ENCODE results near the gene ECE1.

Gene ECE1

DNA sequence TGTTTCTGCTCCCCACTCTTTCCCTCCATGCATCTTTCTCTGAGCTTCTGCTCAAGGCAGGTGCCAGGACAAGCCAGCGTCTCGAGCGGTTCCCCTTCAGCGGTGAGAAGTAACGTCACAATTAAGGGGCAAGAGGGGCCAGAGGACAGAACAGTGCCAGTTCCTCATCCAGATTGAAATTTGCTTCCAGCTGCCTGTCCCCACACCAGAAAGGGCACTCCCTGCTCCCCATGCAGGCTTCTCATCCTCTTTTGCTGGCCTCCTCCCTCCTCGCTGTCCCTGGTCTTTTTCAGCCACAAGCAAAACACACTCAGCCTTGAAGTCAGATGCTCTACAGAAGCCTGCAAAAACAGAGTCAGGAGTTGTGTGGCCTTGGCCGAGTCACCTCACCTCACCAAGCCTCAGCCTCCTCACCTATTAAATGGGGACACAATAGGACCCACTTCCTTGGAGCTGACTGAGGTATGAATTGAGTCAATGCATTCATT, 35.0 kb upstream of the ECE1 start:
- DNase-seq, result no peak

DNA sequence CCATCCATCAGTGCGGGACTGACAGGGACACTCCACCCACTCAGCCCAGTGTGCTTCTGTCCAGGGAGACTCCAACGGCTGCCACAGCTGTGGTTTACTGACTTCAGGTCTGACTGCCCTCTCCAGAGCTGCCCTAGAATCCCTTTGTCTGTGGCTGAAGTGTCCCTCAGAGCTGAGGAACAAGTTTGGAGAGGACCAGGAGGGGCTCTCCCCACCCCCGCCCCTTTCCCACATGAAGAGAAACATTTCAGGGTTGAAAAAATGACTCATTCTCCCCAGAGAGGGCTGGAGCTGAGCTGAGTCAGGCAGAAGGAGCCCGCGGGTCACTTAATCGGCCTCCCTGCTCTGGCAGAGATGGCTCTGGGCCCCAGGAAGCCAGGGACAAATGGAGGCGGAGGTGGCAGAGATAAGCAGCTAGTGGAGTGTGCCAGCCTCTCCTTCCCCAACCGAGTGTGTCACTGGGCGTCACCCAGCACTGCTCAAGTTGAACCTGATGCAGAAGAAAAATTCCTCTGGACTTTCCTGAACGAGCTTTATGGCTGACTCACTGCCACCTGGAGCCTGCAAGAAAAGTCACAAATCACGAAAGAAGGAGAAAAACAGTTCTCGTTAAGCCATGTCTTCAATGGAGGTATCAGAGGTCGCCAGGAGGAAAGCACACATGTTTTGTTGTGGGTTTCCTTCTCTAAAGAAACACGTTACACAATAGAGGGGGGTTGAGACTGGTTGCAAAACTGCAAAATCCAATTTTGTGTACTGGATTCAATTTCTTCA, 34.3 kb upstream of the ECE1 start:
- DNase-seq, result peak; percentile 75

DNA sequence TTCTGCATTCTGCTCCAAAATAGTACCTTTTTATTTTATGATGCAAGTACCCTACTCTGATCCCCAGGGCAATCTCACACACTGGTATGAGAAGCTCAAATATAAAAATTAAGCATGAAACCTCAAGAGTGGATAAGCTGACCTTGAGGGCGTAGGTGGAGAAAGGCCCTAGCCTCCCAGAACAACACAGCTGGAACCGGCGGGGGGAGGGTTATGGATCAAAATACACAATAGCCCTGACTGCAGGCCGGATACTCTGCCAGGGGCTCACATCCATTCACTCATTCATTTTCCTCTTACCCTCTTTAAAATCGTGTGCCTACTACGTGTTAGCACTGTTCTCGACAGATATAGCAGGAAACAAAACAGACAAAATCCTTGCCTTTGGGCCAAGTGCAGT, 32.8 kb upstream of the ECE1 start:
- DNase-seq, result no peak

DNA sequence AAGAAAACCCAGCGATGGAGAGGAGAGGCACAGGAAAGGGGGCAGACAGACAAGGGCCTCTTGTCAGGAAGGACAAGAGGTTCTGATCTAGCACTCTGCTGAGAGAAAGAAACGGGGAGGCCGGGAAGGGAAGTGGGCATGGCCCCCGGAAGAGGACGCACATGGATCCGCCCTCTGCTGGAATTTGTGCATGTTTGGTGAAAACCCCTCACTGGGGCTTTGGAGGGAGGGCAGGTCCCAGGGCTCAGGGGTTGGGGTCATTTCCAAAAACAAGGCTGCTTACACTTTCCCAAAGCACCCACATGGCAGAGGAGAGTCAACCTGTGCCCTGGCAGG, 32.4 kb upstream of the ECE1 start:
- DNase-seq, result no peak

DNA sequence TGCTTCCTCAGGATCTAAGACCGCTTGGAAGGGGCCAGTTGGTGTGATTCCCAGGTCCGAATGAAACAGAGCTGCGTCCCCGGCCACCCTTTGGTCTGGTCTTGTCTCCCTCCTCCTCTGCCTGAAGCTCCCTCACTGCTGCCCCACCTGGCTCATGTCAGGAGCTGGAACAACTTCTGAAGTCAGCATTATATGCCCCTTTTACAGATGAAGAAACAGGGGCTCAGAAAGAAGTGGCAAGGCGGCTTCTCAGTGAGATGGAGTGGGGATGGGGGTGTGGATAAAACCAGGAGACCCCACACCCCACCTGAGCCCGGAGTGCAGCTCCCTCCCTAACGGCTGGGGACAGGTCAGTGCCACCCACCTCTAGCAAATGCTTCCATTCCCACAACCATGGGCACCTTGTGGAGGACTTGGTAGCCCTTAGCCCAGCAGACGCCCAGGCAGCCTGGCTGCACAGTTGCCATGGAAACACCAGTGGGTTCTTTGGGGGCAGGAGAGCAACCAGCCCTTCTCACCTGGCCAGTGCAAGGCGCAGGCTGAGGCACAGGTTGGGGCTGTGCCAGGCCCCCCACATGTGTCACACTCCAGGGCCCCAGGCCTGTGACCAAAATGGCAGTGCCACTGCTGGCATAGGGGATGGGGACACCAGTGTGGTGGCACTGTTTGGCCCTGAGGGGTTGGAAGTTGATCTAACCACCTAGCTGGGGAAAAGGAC, 31.9 kb upstream of the ECE1 start:
- no peak for DNase-seq

DNA sequence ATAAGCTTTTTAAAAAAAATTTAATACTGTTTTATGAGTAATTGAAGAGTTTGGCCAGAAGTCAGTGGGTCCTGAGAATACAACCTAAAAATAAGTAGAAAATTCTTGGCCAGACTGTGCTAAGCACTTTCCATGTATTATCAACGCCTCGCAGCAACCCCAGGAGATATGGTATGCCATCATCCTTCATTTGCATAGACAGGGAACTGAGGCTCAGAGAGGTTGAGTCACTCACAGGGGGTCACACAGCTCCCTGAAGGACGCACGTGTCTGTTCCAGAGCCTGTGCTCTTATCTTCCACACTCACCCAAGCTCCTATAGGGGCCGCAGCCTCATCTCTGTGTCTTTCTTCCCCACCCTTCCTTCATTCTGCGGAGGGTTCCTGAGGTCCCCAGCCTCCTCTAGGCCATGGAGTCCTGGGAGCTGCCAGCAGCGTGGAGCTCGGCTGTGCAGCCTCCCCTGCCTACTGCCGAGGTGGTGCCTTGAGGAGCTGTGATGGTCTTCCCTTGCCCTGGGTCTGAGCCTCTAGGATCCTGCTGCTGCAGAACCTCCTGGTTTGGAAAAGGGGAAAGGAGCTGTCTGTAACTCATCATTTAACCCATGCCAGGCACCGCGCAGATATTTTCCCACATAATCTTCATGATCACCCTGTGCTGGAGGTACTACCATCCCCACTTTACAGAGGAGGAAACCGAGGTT, 30.3 kb upstream of the ECE1 start:
- no peak for DNase-seq

DNA sequence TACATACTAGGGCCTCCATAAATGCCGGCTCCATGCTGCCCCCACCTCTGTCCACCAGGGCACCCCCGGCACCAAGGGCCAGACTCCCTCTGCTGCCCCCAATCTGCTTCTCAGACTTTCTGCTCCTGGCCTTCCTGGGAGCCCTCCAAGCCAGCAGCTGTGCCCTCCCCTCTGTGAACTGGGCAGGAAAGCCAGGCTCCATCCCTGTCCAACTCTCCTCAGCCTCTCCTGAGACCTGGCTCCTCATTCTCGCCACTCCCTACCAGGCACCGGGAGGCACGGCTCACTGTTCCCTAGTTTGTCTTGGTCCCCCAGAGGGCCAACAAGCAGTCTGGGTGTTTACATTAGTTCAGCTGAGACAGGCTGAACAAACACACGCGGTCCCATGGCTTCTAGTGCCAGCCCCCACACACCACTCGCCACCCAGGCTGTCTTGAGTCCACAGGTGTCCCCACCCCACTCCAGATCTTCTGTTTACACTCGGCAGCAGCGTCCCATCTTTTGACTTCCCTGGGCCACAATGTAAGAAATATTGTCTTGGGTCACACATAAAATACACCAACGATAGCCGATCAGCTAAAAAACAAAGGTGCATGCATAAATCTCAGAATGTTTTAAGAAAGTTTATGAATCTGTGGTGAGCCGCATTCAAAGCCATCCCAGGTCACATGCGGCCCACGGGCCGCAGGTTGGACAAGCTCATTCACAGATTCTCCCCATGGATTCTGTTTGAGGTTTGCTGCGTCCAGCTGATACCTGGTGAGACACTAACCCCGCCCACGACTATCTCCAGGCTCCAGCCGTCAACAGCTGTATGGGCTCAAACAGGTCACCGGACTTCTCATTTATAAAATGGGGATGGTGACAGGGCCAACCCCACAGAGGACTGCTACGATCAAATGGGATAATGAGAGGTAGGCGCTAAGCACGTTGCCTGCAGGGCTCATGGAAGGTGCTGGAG, 29.5 kb upstream of the ECE1 start:
- no peak for DNase-seq

DNA sequence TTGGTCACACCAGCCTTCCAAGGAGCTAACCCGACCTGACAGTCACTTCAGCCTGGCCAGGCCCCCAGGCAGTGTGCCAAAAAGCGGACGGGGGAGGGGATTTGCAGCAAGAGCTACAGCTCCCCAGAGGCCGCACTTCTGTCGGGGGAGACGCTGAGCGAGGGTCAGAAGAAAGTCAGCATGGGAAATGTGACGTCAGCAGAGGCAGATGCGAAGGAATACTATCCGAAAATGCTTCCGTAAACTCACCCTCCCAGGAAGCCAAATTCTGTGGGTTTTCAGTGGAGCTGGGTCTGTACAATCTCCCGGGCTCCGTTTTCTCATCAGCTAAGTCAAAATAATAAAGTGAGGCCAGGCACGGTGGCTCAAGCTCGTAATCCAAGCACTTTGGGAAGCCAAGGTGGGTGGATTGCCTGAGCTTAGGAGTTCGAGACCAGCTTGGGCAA, 28.5 kb upstream of the ECE1 start:
- no peak for DNase-seq

DNA sequence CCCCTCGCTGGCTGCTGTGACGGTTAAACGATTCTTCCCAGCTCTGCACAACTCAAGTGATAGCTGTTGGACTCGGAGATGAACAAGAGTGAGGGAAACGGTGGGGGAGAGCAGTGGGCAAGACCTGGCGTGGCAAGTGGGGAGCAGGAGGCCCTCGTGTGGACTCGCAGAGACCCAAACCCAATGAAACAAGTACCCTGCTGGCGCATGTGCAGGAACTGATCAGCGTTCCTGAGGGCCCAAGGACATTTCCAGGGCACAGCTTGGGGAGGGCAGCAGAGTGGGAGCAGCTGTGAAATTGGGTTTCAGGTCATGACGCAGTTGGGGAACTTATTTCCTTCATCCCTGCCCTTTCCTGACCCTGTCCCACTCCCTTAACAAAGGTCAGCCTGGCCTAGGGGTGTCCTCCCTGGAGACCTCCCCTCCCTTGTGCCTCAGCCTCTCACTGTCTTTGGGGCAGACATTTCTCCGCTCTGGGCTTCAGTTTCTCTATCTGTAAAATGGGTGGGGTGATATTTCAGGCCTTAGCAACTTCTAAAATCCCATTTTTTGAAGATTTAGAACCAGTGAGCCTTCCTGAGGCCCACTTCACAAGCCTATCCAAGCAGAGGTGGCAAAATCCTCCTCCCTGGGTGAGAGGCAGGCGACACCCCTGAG, 27.9 kb upstream of the ECE1 start:
- DNase-seq, result no peak

DNA sequence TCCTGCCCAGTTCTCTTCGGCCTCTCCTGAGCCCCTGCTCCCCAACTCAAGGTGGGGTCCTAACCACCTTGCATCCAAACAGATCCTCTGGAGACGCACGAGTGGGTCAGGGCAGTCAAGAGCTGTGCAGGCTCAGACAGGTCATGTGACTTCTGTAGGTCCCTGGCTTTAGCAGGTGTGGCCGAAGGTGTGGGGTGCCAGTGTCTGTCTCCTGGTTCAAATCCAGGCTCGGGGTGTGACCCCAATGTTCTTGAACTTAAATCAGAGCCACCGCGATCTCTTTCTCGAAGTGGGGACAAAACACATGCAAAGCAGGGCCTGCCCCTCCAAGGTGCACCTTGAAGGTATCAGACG, 27.4 kb upstream of the ECE1 start:
- DNase-seq, result no peak

DNA sequence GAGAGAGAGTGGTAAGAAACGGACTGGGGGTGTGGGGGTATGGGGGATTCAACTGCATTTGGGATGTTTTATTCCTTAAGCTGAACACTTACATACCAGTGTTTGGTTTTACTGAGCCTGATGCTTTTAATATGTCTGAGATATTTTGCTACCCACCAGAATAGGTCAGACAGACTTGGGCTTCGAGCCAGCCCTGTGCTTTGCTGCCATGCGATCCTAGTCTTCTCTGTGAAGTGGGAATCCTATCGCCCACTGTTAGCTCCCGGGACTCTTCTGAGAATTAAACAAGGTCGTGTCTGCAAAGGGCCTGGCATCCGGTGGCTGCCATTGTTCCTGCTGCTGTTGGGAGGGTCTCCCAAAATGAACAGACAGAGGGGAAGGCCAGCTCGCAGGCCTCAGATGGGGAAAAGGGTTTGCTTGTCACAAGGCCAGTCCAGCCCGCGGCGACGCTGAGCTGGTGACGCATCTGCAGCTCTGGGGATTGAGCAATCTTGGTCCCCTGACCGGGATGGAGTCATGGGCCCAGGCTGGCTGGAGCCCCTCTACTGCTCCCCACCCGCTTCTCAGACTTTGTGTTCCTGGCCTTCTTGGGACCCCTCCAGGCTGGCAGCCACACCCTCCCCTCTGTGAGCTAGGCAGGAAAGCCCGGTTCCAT, 26.9 kb upstream of the ECE1 start:
- no peak for DNase-seq

DNA sequence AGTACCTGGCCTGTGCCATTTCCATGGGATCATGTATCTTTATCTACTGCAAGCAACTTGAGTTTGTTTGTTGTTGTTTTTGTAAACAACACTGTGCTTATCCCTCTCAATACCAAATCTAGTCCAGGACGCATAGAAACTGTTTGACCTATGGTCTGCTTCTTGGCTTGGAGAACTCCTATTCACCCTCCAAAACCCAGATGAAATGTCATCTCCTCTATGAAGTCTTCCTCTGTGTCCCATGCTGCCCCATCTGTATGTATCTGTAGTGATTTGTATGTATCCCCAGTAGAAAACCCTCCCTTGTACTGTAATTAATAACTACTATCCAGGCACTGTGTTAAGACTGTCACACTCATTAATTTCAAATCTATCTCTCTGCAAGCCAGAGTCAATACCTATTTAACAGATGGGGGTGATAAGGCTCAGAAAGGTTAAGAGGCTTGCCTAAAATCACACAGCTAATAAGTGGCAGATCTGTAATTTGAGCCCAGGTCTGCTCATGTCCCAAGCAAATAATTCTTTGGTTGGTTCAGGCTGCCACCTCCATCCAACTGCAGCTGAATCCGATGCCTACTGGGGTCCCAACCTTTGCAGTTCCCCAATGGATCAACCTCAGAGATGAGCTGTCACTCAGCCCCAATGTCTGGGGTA, 24.6 kb upstream of the ECE1 start:
- DNase-seq, result no peak

DNA sequence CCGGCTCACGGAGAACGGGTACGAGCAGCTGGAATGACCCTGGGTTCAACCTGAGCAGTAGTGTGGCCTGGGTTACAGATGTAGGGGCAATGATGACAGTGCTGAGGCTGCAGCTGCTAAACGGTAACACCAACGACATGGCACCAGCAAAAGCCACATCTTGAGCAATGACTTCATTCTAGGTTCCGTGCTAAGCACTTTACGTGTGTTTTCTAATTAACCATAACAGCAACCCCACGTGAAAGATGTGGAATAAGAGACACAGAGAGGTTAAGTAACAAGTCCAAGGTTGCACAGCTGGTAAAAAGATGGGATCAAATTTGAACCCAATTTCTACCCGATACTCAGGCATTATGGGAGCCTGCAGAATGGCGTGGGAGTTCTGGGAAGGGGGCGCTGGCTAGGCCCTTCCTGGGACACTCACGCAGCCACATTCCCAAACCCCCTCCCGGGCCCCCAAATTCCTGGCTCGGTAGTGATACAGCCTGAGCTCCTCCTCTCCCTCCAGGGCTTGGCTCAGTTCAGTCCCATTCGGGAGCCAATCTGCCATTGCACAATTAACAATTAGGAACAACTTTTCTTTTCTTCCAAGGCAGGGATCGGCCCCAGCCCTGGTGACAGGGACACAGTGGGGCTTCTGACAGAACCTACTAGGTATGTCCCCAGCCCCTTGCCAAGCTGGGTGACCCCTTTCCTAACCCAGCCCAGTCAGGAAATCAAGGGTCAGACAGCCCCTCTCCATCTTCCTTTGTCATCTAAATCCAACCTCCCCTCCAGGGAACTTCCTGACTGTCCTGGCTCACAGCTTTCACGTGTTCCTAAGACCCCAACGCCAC, 23.8 kb upstream of the ECE1 start:
- DNase-seq, result no peak

DNA sequence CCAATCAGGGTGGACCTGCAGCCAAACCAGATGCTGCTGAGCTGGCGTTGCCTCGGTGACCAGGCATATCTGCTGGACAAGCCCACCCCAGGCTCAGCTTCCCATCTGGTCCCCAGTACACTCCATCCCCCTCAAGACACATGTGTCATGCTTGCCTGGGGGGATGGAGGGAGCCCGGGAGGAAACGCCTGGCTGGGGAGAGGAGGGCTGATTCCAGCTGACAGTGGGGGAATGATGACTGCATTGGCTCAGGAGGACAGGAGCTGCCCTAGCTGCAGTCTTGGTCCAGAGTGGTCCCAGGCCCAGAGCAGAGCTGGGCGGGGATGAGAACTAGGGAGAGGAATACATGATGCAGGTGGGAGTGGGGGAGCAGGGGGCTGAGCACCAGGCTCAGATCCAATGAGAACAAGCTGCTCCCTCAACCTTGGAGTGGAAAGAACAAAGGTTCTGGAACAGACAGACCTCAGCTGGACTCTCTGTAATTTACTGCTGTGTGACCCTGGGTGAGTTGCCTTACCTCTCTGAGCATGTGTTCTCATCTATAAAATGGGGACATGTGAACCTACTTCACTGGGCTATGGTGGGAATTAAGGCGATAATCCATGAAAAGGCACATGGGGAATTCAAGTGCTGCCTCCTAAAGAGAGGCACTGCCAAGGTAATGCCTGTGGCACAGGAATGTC, 23.1 kb upstream of the ECE1 start:
- no peak for DNase-seq

DNA sequence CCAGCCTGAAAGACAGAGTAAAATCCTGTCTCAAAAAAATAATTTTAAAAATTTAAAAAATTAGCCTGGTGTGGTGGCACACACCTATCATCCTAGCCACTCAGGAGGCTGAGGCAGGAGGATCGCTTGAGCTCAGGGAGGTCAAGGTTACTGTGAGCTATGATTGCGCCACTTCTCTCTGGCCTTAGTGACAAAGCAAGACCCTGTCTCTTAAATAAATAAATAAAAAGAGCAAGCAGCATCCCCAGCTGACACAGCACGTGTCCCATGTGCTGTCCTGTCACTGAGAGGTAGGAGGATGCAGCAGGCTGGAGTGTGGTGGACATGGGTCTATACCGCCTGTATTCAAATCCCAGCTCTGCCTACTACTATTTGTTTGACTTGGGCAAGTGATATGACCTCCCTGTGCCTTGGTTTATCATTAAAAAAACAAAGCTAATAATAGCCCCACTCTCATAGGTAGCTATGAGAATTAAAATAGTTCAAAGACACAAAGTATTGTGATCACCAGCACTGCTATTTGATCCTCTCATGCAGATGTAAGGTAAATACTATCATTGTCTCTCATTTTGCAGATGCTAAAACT, 22.2 kb upstream of the ECE1 start:
- no peak for DNase-seq

DNA sequence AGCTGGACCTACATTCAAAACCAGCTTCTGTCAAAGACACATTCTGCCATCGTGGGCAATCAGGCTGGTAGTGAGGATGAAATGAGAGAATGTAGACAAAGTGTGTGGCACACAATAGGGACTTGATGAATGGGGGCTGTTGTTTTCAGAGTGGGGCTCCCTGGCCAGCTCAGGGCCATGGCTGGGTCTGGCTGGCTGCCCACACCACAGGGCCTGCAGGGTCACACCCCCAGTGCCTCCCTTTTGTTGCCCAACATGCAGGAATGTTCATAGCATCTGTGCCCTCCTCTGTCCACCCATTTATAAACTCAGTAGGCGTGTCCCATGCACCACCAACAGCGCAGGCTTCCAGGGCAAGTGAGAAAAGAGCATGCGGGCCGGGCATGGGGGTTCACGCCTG, 20.8 kb upstream of the ECE1 start:
- DNase-seq, result no peak

DNA sequence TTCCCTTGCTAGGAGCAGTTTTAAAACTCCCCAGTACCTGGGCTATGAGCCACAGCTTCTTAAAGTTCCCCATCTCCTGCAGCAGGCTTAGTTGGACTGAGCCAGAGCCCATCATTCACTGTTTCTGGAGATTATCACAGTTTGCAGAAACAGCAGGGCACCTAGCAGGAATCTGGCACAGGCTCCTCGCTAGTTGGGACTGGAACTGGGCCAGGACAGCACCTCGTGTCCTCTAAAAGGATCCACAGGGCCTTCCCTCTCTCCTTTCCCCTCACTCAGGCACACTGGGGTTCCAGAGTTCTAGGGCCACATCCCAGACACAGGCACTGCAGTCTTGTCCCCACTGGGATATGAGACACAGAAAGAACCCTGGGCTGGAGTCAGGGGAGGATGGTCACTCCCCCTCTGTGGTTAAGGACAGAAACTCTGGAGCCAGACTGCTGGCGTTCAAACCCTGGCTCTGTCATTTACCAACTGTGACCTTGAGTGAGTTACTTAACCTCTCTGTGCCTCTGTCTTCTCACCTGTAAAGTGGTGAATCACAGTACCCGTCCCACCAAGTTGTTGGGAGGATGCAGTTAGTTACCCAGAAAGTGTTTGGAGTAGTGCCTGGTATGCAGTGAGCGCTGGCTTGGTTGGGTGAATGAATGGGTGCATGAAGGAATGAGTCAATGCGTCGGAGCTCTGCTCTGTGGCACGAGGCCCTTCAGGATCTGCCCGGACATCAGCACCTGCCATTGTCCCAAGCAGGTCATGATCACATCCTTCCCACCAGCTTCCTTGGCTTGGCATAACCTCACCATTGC, 18.8 kb upstream of the ECE1 start:
- DNase-seq, result no peak

DNA sequence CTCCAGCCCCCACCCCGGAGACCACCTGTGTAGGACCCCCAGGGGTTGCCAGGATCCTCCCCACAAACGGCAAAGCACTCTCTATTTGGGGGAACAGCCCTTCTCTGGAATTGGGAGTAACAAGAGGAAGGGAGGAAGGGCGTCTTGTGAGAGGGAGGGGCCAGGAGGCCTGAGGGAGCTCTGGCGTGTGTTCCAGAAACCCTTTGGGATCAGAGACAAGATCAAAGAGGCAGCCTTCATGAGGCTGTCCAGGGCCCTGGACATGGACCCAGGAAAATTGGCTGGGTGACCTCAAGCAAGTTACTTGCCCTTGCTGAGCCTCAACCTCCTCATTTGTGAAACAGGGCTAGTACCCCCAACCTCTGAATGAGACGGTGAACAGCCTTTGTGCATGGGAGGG, 18.1 kb upstream of the ECE1 start:
- no peak for DNase-seq

Data from activated CD8-positive, alpha-beta memory T cell treated with anti-CD3 and anti-CD28 coated beads, Interleukin-2, amount 50 U/mL, for 4 hours (primary cell).